Stimulated activated CD4-positive, alpha-beta T cell treated with anti-CD3 and anti-CD28 coated beads, Interleukin-2, amount 100 ng/mL, for 24 hours (primary cell): ENCODE data around the gene VENTX.
"Not testable (repeated sequence)": the region's sequence is repeated elsewhere in the genome, so short reads cannot be mapped to it uniquely, and the experiment has no call there.

Experiments
- DNase-seq, 2 donors: peaks; one replicate each; pipeline ENCODE4 v3.0.0-alpha.2; 2020

The VENTX gene

GRCh38 chr10:133258818-133259601, 21.4 kb downstream of the VENTX start:
- peak; percentile 85 to 90 for DNase-seq

DNA sequence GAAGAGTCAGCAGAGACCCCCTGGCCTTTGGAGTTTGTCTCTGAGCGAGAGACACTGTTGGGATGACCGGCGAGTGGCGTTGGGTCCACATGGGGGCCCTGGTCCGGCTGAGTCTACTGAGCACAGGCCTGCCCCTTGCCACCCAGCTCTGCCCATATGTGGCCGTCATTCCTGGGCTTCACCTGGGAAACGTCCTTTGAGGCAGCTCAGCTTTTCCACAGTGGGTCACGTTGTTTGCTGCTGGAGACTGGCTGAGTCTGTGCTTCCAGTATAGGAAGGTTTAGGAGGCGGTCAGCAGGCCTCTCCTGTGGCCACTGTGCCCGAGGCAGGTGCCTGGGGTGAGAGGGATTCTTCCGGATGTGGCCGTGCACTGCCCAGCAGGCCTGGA, 21.9 kb downstream of the VENTX start:
- no peak for DNase-seq

- DNase-seq = peak; percentile 67 to 72
These were observed 23.5 kb downstream of the VENTX start for GRCh38 chr10:133260895-133261725.

DNA sequence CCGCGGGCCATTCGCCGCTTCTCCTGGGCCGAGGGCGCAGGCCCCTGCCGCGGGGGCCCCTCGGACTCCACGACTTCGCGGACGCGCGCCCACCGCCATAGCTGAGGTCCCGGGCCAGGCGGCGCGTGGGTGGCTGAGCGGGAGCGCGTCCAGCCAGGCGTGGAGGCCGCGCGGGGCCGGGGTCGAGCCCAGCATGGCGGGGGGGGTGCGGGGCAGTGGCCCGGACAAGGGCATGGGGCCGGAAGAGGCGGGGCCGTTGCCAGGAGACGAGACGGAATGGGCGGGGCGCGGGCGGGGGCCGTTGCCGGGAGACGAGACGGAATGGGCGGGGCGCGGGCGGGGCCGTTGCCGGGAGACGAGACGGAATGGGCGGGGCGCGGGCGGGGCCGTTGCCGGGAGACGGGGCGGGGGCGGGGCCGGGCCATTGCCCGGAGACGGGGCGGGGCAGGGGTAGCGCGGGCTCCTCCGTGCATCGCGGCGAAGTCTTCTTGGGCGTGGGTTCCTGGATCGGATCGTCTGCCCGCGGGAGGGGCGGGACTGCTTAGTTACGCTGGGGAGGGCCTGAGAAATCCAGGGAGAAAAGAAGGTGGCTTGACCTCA, 24.2 kb downstream of the VENTX start:
- DNase-seq = peak; percentile 85 to 88

GRCh38 chr10:133262696-133263095, 25.0 kb downstream of the VENTX start:
- no peak for DNase-seq

- DNase-seq = no peak
These were observed 26.0 kb downstream of the VENTX start for GRCh38 chr10:133263674-133264073.

DNA sequence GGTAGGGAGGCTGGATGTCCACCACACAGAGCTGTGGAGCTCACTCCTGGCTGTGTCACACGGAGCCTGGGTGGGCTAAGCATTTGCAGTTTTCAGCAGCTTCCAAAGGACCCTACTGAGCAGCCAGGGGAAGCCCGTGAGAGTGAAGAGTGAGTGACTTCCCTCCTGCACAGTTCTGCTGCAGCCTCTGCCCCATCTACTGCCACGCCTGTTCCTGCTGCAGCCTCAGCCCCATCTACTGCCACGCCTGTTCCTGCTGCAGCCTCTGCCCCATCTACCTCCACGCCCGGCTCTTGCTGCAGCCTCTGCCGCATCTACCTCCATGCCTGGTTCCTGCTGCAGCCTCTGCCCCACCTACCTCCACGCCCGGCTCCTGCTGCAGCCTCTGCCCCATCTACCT, 26.8 kb downstream of the VENTX start:
- no peak for DNase-seq

DNA sequence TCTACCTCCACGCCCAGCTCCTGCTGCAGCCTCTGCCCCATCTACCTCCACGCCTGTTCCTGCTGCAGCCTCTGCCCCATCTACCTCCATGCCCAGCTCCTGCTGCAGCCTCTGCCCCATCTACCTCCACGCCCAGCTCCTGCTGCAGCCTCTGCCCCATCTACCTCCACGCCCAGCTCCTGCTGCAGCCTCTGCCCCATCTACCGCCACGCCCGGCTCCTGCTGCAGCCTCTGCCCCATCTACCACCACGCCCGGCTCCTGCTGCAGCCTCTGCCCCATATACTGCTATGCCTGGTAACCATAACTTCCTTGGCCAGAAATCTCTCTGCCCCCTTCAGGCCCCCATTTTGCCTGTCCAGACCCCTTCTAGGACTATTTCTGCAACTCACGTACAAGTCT, 27.4 kb downstream of the VENTX start:
- not testable (repeated sequence) for DNase-seq

- DNase-seq = no peak
These were observed 28.6 kb downstream of the VENTX start for GRCh38 chr10:133266056-133266795.

- no peak for DNase-seq
These were observed 29.6 kb downstream of the VENTX start for GRCh38 chr10:133267293-133267692.

- no peak for DNase-seq
These were observed 30.2 kb downstream of the VENTX start for GRCh38 chr10:133267829-133268228.

DNA sequence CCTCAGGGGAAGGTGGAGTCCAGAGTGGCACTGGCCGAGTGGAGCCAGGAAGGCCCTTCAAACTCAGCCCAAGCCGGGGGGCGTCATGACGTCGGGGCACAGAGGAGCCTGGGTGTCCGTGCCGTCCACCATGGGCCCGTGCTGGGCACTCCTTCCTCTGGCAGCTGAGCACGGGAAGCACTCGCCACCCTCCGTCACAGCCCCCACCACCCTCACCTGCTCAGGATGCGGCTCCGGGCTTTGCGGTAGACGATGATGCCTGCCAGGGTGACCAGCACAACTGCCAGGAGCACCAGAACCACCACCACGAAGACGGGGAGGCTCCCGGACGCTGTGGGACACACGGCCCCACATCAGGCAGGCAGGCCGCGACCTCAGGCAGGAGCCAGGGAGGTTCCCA, 30.9 kb downstream of the VENTX start:
- DNase-seq = no peak

- DNase-seq = no peak
These were observed 31.7 kb downstream of the VENTX start for GRCh38 chr10:133269367-133269766.

DNA sequence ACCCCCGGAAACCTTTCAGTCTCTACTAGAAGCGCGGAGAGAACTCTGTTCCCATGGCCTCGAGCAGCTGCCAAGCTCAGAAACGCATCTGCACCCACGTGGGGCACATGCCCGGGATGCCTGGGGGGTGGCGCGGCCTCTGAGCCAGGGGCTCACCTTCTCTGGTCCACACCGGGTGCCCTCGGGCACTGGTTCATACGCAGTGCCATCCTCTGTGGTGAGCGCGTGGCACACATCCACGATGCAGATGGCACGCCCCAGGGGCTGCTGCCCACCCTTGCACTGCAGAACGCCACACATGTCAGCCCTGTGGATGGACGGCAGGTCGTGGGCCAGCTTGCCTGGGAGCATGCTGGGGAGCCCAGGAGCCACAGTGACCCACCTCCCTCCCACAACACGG, 32.5 kb downstream of the VENTX start:
- no peak for DNase-seq

DNA sequence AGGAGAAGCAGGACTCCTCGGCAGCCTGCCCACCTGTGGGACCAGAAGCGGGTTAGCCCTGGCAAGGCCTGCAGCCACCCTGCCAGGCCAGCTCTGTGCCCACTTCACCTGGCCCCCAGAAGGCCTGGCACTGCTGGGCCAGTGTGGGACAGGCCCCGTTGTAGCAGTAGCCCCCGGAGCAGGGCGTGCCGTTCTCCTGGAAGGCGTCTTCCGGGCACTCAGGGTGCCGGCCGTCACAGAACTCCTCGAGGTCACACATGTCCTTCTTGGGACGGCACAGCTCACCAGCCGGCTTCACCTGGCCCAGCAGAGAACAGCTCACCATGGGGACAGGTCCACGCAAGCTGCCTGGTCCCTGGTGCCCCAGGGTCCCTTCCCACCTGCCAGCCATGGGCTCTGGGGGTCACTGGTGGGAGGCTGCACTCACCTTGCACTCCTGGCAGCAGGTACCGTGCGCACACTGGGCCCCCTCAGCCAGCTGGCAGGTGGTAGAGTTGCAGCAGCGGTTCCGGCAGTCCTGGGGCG, 33.2 kb downstream of the VENTX start:
- DNase-seq = no peak

DNA sequence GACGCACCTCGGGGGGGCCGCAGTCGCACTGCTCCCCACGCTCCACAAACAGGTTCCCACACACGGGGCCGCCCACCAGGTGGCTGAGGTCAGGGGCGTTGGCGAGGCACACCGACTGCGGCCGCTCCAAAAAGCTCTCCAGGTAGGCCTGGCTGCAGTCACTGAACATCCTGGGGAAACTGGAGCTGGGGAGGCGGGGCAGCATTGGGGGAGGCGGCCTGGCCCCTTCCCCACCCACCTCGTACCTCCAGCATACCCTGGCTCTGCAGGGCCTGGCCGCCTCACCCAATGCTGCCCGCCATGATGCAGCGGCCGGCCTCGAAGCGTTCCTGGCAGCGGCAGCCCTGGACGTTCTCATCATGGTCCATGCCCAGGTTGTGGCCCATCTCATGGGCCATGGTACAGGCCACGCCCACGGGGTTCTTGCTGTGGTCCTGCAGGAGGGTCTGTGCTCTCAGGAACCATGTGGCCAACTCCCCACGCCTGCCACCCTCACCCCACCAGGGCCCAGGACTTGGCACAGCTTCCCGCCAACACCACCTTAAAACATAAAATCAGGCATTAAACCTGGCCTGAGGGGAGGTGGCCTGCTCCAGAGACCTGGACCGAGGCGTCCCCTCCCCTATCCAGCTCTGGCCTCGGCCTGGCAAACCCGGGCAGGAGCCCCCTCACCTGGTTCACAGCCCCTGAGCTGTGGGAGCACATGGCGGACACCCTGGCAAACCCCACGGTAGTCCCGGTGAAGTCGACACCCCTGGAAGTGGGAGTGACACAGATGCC, 34.1 kb downstream of the VENTX start:
- DNase-seq = no peak

- no peak for DNase-seq
These were observed 34.8 kb downstream of the VENTX start for GRCh38 chr10:133272301-133272963.

- DNase-seq = no peak
These were observed 35.3 kb downstream of the VENTX start for GRCh38 chr10:133272964-133273420.

- no peak for DNase-seq
These were observed 36.0 kb downstream of the VENTX start for GRCh38 chr10:133273534-133274143.

DNA sequence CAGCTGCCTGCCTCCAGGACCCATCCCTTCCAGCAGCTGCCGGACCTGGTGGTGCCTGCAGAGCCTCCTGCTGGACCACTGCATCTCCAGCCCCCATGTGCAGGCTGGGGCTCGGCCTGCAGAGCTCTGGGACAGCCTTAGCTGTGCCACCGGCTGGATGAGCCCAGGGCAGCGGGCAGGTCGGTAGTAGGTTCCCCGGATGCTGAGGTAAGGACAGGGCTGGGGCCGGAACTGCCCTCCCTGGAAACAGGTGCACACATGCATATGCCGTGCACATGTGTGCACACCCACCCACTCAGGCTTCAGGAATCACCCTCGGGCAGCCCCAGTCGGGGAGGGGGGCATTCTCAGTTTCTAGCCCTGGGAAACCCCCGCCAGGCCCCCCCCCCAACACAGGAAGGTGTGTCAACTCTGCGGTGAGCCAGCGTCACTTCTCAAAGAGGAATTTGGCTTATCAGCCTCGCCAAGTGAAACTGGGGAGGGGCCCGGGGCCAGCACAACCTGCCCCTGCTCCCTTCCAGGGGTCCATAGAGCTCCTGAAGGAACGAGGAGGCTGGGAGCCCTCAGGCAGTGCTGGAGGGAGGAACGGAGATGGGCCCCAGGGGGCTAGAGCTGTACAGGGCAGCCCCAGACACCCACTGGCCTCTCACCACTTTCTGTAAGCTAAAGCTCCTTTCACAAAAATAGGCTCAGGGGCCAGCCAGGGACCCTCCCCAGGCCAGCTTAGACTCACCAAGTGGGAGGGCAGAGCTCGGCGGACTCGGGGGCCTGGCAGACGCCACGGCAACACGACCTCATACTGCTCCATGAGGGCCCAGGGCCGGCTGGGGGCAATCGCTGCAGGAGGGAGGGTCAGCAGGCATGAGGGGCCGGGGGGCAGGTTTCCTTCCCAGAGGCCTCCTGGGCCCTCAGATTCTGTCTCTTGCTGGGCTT, 37.4 kb downstream of the VENTX start:
- DNase-seq = peak; percentile 85 to 86
